HG03108 (cell line): ENCODE data around the gene ENGASE.
A peak's percentile ranks its signal among the peaks of the same experiment; 100 is the strongest.
"Not testable (repeated sequence)": the region's sequence is repeated elsewhere in the genome, so short reads cannot be mapped to it uniquely, and the experiment has no call there.

Source experiments
- ATAC-seq: cut with Tn5 transposase; IDR thresholded peaks from one replicate; pipeline ENCODE4 v1.9.1; 2021; ENCODE audit warnings: moderate library complexity; ENCODE audit not compliant: unreplicated experiment

The ENGASE gene, protein sequence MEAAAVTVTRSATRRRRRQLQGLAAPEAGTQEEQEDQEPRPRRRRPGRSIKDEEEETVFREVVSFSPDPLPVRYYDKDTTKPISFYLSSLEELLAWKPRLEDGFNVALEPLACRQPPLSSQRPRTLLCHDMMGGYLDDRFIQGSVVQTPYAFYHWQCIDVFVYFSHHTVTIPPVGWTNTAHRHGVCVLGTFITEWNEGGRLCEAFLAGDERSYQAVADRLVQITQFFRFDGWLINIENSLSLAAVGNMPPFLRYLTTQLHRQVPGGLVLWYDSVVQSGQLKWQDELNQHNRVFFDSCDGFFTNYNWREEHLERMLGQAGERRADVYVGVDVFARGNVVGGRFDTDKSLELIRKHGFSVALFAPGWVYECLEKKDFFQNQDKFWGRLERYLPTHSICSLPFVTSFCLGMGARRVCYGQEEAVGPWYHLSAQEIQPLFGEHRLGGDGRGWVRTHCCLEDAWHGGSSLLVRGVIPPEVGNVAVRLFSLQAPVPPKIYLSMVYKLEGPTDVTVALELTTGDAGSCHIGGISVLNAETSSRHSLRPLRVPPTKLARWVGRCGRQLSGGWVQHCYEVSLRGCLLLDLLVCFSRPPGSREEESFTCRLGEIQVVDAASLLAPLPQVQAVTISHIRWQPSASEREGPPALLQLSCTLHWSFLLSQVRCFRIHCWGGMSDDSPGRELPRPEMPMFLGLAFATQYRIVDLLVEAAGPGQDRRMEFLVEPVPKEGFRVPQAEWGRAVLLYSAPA

DNA sequence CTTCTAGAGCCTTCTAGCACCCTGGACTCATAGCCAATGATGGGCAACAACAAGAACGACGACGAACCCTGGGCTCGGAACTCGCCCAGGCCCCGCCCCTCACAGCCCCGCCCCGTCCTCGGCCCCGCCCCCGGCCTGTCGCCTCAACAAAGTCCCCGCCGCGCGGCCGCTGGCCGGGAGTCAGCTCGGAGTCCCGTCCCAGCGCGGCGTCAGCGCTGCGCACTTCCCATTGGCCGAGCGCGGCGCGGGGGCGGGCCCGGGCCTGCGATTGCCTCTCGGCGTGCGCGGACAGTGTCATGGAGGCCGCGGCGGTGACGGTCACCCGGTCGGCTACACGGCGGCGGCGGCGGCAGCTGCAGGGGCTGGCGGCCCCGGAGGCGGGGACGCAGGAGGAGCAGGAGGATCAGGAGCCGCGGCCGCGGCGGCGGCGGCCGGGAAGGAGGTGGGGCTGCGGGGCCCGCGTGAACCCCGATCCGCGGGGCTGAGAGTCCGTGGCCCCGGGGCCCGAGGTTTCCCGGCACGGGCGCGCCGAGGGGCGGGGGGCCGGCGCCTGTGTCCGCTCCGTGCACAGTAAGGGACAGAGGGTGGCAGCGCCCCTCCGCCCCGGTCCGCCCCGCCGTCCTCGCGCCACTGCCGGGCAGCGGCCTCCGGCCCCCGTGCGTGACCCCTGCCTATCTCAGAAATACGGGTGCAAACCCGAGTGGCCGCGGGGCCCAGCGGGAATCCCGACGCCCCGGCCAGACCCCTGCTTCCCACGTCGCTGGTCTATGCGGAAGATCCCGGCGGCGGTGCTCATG, at the start of gene ENGASE:
ENGASE (plus strand) TSS at position 176 of the 797 bp plus-strand sequence; CDS start at position 297, 121 bp downstream.
- ATAC-seq, result peak; percentile 93

DNA sequence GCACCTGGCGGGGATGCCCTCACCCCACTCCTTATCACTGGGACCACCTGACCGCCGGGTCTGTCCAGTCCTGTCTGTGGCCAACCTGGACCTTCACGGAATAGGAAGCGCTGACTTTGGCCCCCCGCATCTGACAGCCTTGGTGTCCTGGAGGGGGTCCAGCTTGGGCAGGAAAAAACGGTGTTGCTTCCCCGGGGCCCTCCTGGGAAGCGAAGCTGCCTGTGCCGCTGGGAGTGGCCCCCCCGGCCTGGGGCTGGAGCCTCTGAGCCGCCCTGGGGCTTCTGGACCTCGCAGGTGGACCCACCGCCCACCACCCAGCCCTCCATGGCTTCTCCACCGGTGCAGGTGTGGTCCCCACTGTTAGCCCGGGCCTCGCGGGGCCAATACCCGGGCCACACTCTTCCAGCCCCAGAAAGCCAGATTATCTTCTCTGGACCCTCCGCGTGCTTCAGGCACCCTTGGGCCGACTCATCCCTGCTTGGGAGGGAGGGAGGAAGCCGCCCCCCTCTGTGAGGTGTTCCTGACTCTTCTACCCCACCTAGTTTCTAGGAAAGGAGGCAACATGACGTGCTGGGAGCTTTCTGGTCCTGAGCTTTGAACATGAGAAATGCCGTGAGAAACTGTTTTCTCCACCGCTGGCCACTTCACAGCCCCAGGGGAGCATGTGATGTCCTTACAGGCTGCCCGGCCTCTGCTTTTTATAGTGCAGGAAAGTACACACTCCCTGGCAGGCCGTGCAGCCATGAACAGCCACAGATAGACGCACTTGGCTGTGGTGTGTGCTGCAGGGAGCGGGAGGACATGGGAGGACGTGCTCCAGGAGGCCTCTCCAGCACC, 49.5 kb upstream of the ENGASE start:
- no peak for ATAC-seq

DNA sequence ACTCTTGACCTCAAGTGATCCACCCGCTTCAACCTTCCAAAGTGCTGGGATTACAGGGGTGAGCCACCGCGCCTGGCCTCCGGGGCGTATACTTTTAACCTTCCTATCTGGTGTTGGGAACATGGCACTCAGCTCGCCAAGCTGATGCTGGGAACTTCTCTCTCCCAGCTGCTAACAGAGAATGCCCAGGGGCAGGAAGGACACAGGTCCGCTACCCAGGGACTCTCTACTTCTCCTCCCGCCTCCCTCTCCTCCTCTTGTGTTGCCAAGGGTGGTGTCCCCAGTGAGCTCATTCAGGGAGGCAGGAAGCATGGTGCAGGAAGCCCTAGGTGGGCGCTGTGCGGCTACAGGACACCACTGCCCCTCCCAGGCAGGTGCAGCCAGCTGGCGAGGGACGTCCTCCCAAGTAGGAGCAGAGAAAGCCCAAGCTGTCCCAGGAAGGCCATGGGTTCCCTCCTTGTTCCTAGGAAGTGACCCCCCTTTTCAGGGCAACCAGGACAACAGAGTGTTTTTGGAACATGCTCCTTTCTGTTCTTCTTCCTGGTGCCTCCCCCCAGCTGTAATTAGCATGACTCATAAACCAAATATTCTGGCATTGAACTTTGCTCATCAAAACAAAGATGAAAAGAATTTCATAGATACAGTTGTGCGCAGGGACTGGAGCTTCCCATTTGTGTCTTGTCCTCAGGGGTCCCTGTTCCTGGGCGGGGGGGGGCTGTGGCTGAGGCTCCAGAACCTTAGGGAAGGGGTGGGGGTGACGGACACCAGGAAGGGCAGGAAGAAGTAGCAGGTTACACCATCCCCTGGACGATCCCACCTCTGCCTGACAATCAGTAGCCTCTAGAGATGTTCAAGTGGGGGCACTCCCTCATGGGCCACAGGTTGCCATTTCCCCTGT, 48.0 kb upstream of the ENGASE start:
- no peak for ATAC-seq

DNA sequence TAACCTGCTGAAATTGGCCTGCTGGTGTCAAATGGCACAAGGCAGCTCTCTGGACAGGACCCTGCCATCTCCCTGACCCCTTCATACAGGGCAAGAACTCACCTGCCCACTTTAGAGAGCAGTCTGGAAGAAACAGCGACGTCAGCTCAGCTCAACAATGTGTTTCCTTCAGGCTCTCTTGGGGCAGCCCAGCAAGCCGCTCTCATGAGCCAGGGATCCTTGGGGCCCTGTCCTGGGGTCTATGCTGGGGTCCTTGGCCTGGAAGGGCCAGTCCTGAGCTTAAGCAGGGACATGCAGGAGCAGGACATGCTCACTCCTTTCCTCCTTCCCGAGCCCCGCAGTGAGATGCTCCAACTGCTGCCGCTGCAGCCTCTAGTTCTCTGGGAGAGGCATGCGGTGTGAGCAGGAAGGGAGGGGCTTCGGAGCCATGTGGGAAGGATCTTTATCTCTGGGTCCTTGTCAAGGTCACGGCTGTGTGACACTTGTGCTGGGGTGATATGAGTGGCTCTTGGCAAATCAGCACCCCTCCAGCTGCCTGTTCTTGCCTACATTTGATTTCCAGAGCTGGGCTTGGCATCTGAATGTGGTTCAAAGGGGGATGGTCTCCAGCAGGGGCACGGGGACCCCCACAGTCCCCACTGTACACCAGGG, 47.2 kb upstream of the ENGASE start:
- no peak for ATAC-seq

DNA sequence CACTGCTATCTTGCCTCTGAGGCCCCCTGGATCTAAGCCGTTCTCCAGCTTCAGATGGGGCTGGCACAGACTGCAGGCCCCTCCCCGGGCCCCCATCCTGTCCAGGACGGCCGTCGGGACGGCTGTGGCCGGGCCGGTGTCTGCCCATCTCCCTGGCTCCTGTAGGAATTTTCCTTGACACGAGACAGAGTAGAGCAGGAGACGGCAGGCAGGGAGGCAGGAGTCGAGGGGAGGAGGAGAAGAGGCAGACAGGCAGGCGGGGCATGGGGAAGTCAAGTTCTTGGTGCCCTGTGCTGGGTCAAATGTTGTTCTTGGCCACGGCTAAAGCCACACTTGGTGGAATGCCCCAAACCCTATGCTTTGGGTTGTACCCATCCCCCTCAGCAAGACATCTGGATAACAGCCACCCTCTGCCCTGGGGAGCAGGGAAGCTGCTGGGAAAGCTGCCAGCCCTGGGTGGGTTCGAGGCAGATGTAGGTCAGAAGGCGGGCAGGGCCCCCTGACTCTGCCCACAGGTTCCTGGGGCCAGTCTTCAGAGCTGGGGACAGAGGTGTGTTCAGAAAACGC, 46.6 kb upstream of the ENGASE start:
- ATAC-seq, result no peak

DNA sequence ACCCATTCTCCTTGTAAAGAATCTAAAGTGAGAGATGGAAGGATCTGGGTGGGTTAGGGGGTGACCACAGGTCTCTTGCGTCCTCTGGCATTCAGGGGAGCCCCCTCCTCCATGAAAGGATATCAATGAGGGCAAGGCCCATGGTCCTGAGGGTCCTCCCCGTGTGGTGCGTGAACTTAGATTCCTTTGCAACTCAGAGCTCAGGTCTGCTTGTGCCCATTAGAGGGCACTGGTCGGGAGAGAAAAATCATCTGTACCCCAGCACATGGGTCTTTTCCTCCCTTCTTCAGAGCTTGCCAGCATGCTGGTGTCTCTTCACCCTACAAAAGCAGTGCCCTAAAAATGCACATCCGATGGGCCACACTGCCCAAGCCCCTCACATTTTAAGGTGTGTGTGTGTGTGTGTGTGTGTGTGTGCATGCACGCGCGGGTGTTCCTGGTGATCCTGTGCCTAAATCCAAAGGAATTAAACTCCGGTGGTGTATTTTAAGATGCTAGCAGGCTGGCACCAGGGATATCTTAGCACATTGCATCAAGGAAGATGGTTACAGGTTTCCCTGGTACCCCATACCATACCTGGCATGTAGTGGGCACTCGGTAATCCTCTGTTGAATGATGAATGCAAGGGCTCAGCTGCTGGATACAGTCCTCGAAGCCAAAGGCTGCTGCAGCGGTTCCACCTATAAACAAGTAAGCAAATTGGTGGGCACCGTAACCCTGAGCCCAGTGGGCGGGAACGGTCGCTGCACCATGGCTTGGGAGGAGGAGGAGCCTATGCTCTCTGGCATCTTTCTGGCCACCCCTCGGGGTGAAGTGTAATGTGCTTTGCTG, 45.9 kb upstream of the ENGASE start:
- ATAC-seq, result no peak

DNA sequence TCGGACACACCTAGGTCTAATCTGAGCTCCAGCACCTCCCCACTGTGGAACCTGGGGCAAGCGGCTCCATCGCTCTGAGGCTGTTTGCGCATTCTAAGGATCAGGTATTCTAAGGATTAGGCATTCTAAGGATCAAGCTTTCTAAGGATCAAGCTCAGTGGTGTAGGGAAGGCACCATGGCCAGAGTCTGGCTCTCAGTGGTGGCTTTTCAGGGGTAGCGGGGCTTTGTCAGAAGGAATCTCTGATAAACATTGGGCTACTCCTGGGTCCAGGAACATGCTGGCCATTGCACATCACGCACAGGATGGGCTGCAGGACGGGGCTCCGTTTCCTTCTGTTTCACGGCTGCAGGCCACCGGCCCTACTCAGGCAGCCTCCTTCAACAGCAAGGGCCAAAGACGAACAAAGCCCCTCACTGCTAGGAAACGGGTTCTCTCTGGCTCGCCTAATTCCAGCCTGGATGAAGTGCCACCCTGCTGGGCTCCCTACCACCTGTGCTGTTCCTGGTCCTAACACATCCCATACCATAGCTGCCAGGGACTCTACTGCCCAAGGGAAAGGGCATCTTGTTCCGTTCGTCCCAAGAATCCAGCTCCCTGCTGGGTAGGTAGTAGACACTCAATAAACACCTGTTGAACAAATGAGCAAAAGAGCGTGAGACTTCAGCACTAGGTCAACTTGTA, 45.2 kb upstream of the ENGASE start:
- ATAC-seq, result no peak

DNA sequence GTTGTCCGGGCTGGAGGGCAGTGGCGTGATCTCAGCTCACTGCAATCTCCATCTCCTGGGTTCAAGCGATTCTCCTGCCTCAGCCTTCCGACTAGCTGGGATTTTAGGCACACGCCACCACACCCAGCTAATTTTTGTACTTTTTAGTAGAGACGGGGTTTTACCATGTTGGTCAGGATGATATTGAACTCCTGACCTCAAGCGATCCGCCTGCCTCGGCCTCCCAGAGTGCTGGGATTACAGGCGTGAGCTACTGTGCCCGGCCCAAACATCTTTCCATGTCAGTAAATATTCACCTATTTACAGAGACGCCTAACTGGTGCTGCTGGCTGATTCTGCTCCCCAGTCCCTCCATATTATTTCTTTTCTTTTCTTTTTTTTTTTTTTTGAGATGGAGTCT, 44.0 kb upstream of the ENGASE start:
- not testable (repeated sequence) for ATAC-seq

DNA sequence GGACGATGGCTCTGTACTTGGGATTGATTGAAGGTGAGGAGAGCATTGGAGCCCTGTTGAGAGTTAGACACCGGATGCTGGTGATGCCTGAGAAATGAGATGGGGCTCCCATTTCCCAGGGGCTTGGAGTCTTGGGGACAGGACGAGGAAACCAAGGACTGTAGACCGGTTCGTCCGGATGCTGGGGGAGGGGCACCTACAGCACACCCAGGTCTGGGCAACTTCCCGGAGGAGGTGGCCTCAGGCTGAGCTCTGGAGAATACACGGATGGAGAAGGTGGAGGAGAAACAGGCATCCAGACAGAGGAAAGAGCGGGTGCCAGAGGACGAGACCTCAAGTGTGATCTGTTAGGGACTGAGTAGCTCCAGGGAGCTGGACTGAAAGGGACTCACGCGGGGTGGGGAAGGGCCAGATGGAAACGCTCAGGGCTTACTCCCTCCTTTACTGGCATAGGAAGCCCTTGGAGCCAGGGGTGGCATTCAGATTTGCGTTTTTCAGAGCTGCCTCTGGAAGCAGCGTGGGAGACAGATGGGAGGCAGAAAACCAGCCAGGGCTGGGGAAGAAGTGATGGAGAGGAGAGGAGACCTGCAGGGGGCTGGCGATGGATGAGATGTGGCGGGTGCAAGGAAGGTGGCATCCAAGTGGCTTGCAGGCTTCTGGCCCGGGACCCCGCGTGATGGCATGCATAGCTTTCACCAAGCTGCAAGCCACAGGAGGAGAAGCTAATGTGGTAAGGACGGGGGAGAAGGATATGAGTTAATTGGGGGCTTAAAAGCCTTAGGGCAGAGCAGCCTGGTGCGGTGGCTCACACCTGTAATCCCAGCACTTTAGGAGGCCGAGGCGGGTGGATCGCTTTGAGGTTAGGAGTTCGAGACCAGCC, 42.4 kb upstream of the ENGASE start:
- ATAC-seq, result no peak

DNA sequence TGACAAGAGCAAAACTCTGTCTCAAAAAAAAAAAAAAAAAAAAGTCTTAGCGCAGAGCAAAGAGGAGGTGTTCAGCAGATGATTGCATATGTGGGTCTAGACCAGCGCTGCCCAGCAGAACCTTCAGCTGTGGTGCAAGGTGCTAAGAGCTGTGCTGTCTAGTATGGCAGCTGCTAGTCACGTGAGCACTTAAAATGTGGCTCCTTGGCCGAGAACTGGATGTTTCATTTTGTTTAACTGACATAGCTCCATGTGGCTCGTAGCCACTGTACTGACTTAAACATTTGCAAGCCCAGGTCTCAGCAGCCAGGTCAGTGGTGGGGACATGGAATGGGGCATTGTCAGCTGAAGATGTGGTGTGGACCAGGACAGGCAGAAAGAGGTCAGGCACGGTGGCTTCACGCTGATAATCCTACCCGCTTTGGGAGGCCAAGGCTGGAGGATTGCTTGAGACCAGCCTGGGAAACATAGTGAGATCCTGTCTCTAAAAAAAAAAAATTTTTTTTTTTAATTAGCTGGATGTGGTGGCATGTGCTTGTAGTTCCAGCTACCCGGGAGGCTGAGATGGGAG, 41.5 kb upstream of the ENGASE start:
- ATAC-seq, result no peak

DNA sequence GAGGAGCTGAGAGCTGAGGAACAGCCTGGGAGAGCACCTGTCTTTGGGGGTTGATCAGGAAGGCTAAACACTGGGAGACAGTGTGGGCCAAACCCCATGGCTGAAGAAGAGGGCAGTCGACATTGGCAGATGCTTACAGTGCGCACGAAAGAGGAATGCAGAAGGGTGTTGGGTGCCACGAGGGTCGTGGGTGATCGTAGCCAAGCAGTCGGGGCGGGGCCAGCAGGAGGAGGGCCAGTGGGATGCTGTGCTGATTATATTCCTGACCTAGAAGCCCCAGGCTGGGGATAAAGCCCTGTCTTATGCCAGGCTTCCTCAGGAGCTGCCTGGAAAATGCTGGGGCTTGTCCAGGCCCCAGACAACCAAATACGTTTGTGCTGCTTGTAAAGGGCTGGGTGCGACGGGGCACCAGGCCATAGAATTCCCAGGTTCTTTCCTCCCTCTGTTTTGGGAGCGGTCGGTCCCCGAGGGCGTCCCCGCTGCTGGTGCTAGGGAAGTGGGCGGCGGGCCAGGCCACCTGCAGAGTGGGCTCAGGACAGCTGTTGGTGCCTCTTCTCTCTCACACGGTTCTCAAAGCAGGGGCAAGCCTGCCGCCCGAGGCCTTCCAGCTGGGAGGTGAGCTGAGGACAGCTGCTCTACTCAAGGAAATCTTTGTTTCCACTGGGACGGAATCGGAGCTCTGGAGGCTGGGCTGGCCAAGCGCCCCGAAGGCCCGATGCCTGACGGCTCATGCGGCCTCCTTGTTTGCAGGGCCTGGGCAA, 40.7 kb upstream of the ENGASE start:
- no peak for ATAC-seq

DNA sequence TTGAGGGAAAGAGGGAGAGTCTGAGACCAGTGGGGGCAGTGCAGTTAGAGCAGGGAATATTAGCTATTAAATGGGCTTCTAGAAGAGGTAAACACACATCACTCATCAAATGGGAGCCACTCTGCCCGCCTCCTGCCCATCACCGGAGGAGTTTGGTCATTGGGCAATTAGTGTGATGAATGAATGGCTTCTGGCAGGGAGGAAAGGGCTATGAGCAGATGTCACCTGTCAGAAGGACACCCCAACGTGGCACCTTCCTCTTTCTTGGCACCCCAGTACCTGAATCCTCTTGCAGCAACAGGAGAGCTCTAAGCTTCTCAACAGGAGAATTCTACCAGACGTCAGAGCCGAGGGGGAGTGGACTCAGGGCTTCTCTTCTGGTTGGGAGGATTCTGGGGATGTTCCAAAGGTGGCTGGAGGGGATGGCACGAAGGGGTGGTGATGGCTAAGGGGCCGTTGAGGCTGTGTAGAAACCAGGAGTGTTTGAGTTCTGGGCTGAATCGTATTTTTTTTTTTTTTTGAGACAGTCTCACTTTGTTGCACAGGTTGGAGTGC, 39.6 kb upstream of the ENGASE start:
- no peak for ATAC-seq

DNA sequence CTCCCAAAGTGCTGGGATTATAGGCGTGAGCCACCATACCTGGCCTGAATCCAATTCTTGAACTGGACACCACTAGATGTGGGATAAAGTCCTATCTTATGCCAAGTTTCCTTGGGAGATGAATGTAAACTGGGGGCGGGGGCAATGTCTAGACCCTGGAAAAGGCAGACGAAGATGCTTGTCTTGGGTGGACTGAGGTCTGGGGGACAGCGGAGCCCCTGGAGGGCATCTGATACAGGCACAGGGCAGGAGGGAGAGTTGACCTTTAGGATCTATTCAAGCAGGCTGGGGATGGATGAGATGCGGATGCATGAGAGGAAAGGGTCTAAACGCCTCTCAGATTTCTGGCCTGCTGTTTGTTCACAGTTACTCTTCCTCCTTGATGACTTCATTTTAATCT, 38.9 kb upstream of the ENGASE start:
- no peak for ATAC-seq

DNA sequence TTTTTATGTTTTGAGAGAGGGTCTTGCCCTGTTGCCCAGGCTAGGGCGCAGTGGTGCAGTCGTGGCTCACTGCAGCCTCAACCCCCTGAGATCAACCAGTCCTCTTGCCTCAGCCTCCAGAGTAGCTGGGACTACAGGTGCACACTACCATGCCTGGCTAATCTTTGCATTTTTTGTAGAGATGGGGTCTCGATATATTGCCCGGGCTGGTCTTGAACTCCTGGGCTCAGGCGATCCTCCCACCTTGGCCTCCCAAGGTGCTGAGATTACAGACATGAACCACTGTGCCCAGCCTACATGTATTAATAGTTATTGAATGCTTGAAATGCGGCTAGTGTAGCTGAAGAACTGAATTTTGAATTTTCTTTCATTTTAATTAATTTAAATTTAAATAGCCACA, 38.4 kb upstream of the ENGASE start:
- no peak for ATAC-seq

DNA sequence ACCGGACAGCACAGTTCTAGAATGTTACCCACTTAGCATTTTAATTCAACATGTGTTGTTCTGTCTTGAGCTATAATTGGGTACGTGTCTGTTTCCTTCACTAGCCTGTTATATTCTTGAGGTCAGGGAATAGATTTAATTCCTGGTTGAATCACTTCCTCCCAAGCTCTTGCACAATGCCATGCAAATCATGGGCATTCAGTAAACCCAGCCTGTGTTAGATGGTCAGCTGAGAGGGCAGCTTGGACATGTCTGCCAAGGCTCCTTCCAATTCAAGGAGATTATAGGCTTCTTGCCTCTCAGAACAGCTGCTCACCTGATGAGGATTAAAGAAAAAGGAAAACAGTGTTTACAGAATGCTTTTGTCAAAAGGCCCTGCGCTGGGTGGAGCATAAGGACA, 38.0 kb upstream of the ENGASE start:
- no peak for ATAC-seq
